OCI-LY7 (cell line): ENCODE results near the gene RBBP7. TPM values are rescaled to one million over a fixed set of nuclear protein-coding genes. Genes with fewer than 3 reads are reported as not detected.

Source experiments
- BruUV-seq: library from RNA; stranded (reverse); fragments of 400-500 nt; replicated peaks from 2 replicates; lab custom pipeline; 2021; lab: Mats Ljungman, UMichigan
- CTCF ChIA-PET: fragments of 300-600 bp; sonication (Branson Sonifier 250); formaldehyde crosslinking; loops from one replicate; lab custom pipeline; 2022; ENCODE audit warnings: antibody characterized with exemption; ENCODE audit not compliant: unreplicated experiment; lab: Charles Lee
- POLR2A ChIA-PET: fragments of 300-600 bp; sonication (Branson Sonifier 250); formaldehyde crosslinking; loops from one replicate; lab custom pipeline; 2022; ENCODE audit warnings: antibody characterized with exemption; lab: Charles Lee
- DNase-seq: peaks from one replicate; pipeline ENCODE4 v3.0.0-alpha.2; 2015; ENCODE audit warnings: low spot score
- H2AFZ ChIP-seq: fragments of 200-600 bp; sonication (generic), shearing (Covaris generic); 2 replicates; pipeline ENCODE4 v1.6.1; 2014; ENCODE audit warnings: mild to moderate bottlenecking, antibody characterized with exemption, low read length, moderate library complexity
- H3K27ac ChIP-seq: fragments of 200-600 bp; sonication (generic); 2 replicates; pipeline ENCODE4 v1.5.1; 2014; ENCODE audit warnings: mixed run types, low read depth, mild to moderate bottlenecking, moderate library complexity, low read length, inconsistent platforms; ENCODE audit not compliant: poor library complexity, severe bottlenecking
- H3K36me3 ChIP-seq: fragments of 200-600 bp; sonication (generic); 2 replicates; pipeline ENCODE4 v1.6.1; 2014; ENCODE audit warnings: mild to moderate bottlenecking, antibody characterized with exemption, low read length, moderate library complexity, mixed read lengths; ENCODE audit not compliant: insufficient read depth
- H3K4me1 ChIP-seq: fragments of 200-600 bp; sonication (generic); 2 replicates; pipeline ENCODE4 v1.5.1; 2014; ENCODE audit warnings: mild to moderate bottlenecking, low read length; ENCODE audit not compliant: insufficient read depth, poor library complexity, severe bottlenecking
- H3K4me2 ChIP-seq: fragments of 200-600 bp; sonication (generic); 2 replicates; pipeline ENCODE4 v1.6.1; 2014; ENCODE audit warnings: mild to moderate bottlenecking, low read length
- H3K4me3 ChIP-seq: fragments of 200-600 bp; sonication (generic); 2 replicates; pipeline ENCODE4 v1.5.1; 2014; ENCODE audit warnings: mild to moderate bottlenecking, low read depth, low read length; ENCODE audit not compliant: poor library complexity, severe bottlenecking
- H3K79me2 ChIP-seq: fragments of 200-600 bp; sonication (generic); 2 replicates; pipeline ENCODE4 v1.6.1; 2016; ENCODE audit warnings: low read depth, mild to moderate bottlenecking, low read length, moderate library complexity, mixed read lengths; ENCODE audit not compliant: insufficient read depth
- H3K9me2 ChIP-seq: fragments of 200-600 bp; sonication (generic); 2 replicates; pipeline ENCODE4 v1.6.1; 2016; ENCODE audit warnings: mild to moderate bottlenecking, low read length, mixed read lengths; ENCODE audit not compliant: insufficient read depth
- H3K9me3 ChIP-seq: fragments of 200-600 bp; sonication (generic); 2 replicates; pipeline ENCODE4 v1.6.1; 2014; ENCODE audit warnings: mild to moderate bottlenecking, mixed run types, low read length, mixed read lengths
- H4K20me1 ChIP-seq: fragments of 200-600 bp; sonication (generic); 2 replicates; pipeline ENCODE4 v1.6.1; 2014; ENCODE audit warnings: mild to moderate bottlenecking, antibody characterized with exemption, low read length, moderate library complexity, mixed read lengths; ENCODE audit not compliant: insufficient read depth
- EZH2phosphoT487 ChIP-seq: fragments of 200-600 bp; sonication (generic); IDR thresholded peaks from 2 replicates; pipeline ENCODE4 v1.6.1; 2018; ENCODE audit warnings: low read depth, borderline replicate concordance, mild to moderate bottlenecking, mixed run types, antibody characterized with exemption, low read length, moderate library complexity, mixed read lengths
- intact Hi-C: fragments of 100-400 bp; cut with micrococcal nuclease; formaldehyde crosslinking; loops from one replicate; pipeline ENCODE4 v1.10.0; 2022; ENCODE audit not compliant: unreplicated experiment
- total RNA-seq, 2 experiments: library from RNA; depleted of rRNA in 1 of 2; stranded (reverse); fragments of >200 nt in 1 of 2; shearing (Covaris generic) in 1 of 2; gene quantifications; 2 replicates each; pipeline ENCODE4 v1.2.3, GENCODE V29; 2014 to 2022
- TF ChIP-seq, protein P1 (sequence below): fragments of 200-600 bp; sonication (generic); conservative IDR thresholded peaks from 2 replicates; pipeline ENCODE4 v1.5.1; 2014; ENCODE audit warnings: mild to moderate bottlenecking, antibody characterized with exemption, low read length, moderate library complexity, mixed read lengths

RBBP7 gene
- total RNA-seq, 2 experiments from 2014 or later: 161 to 251 TPM

GRCh38 chrX:16883487-16883804 lies 13.3 kb upstream of the RBBP7 start:
- TF ChIP-seq, protein P1, sequence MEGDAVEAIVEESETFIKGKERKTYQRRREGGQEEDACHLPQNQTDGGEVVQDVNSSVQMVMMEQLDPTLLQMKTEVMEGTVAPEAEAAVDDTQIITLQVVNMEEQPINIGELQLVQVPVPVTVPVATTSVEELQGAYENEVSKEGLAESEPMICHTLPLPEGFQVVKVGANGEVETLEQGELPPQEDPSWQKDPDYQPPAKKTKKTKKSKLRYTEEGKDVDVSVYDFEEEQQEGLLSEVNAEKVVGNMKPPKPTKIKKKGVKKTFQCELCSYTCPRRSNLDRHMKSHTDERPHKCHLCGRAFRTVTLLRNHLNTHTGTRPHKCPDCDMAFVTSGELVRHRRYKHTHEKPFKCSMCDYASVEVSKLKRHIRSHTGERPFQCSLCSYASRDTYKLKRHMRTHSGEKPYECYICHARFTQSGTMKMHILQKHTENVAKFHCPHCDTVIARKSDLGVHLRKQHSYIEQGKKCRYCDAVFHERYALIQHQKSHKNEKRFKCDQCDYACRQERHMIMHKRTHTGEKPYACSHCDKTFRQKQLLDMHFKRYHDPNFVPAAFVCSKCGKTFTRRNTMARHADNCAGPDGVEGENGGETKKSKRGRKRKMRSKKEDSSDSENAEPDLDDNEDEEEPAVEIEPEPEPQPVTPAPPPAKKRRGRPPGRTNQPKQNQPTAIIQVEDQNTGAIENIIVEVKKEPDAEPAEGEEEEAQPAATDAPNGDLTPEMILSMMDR: no peak; the same call in 1 of the 2 replicates
- no peak for TF ChIP-seq EZH2phosphoT487
- Histone ChIP-seq H3K9me2 (no peaks in the 10 kb centered on the region), H2AFZ (no peak overlapping the region), H3K36me3 (no peaks in the 10 kb centered on the region), H3K4me2 (peak overlapping the region; percentile 81; the same call in 1 of the 2 replicates), H3K79me2 (no peaks in the 10 kb centered on the region), H3K4me3 (peak overlapping the region; percentile 58), H3K9me3 (no peaks in the 10 kb centered on the region), H3K27ac (peak overlapping the region; percentile 78), H4K20me1 (no peaks in the 10 kb centered on the region), H3K4me1 (peaks cover 43% of the 10 kb centered on the region)
- ChIA-PET POLR2A (interaction anchor here (0.7 to 6.3 kb wide), 8 partner anchors 9 to 163 kb away, joined by 3 to 73 read pairs (median 5); no protein-coding TSS in a partner anchor), CTCF (interaction anchor here (1.4 to 3.5 kb wide), 4 partner anchors 8 to 162 kb away, joined by 3 to 20 read pairs (median 7); no protein-coding TSS in a partner anchor)
- intact Hi-C loops: loop anchor here (1.0 to 2.0 kb wide), 4 partner anchors 9 to 199 kb away; partner anchors contain the start of gene REPS2
- no peak for DNase-seq
- BruUV-seq: no TSS peak

GRCh38 chrX:16882702-16883486 lies 12.7 kb upstream of the RBBP7 start:
- CTCF ChIA-PET: interaction anchor here (0.9 to 3.5 kb wide), 5 partner anchors 8 to 163 kb away, joined by 3 to 20 read pairs (median 4); no protein-coding TSS in a partner anchor

More at GRCh38 chrX:16882702-16883486, 12.7 kb upstream of the RBBP7 start:
- BruUV-seq: no TSS peak
- POLR2A ChIA-PET: interaction anchor here (0.7 to 6.3 kb wide), 15 partner anchors 9 to 1469 kb away, joined by 3 to 73 read pairs (median 4); partner anchors contain the start of gene REPS2
- H3K4me3 ChIP-seq: peak overlapping the region; percentile 58
- peak overlapping the region; percentile 81 for H3K4me2 ChIP-seq
- no peaks in the 10 kb centered on the region for H3K9me3 ChIP-seq
- intact Hi-C loops: loop anchor here (1.0 to 2.0 kb wide), 4 partner anchors 9 to 199 kb away; partner anchors contain the start of gene REPS2
- no peaks in the 10 kb centered on the region for H3K36me3 ChIP-seq
- peak overlapping the region; percentile 92 for H2AFZ ChIP-seq
- no peaks in the 10 kb centered on the region for H3K9me2 ChIP-seq
- H4K20me1 ChIP-seq: no peaks in the 10 kb centered on the region
- peaks cover 43% of the 10 kb centered on the region for H3K4me1 ChIP-seq
- H3K79me2 ChIP-seq: no peaks in the 10 kb centered on the region
- TF ChIP-seq, protein P1: peak; percentile 86
- TF ChIP-seq EZH2phosphoT487: no peak
- peak overlapping the region; percentile 78 for H3K27ac ChIP-seq
- DNase-seq: peak; percentile 80
